Transverse colon (tissue), 4 donors: ENCODE measurements around the gene USP34. TPM values are rescaled to one million over a fixed set of nuclear protein-coding genes. Genes with fewer than 3 reads are reported as not detected.

Experiments
- DNase-seq: peaks from one replicate; pipeline ENCODE4 v3.0.0-alpha.2; 2019
- H3K27ac ChIP-seq, 4 donors: fragments of 200-600 bp; sonication (generic); 2 replicates each; pipeline ENCODE4 v1.5.1; 2016 to 2018; ENCODE audit warnings: inconsistent platforms in 4 of 4
- H3K27me3 ChIP-seq: fragments of 200-600 bp; sonication (generic); 2 replicates; pipeline ENCODE4 v1.5.1; 2017; ENCODE audit warnings: inconsistent platforms
- H3K36me3 ChIP-seq, 4 donors: fragments of 200-600 bp; sonication (generic); 2 replicates each; pipeline ENCODE4 v1.5.1; 2017 to 2019; ENCODE audit warnings: inconsistent platforms in 4 of 4
- H3K4me1 ChIP-seq, 4 donors: fragments of 200-600 bp; sonication (generic); 2 replicates each; pipeline ENCODE4 v1.5.1; 2017 to 2020; ENCODE audit warnings: inconsistent platforms in 4 of 4
- H3K4me3 ChIP-seq, 4 donors: fragments of 200-600 bp; sonication (generic); 1 replicate in 1 of 4; 2 replicates in 3 of 4; pipeline versions ENCODE4 v1.5.1 to v1.6.1; 2017 to 2019; ENCODE audit warnings: inconsistent platforms in 4 of 4
- H3K9me3 ChIP-seq, 2 donors: fragments of 200-600 bp; sonication (generic); 2 replicates each; pipeline ENCODE4 v1.5.1; 2017 to 2019; ENCODE audit warnings: inconsistent platforms in 2 of 2
- CTCF ChIP-seq, 5 experiments: fragments of 200-600 bp in 3 of 5; fragments of 450-650 bp in 2 of 5; sonication (generic) in 3 of 5; IDR thresholded peaks; 1 replicate in 2 of 5; 2 replicates in 3 of 5; pipeline ENCODE4 v1.5.1; 2016 to 2017; ENCODE audit warnings: antibody characterized with exemption in 5 of 5, inconsistent platforms in 3 of 5, mild to moderate bottlenecking in 2 of 5, moderate library complexity in 1 of 5
- EP300 ChIP-seq: sonication (generic); formaldehyde crosslinking; IDR thresholded peaks from one replicate; pipeline ENCODE4 v1.6.1; 2017; ENCODE audit warnings: antibody characterized with exemption, low read depth
- POLR2A ChIP-seq: fragments of 450-650 bp; IDR thresholded peaks from one replicate; pipeline ENCODE4 v1.6.1; 2016; ENCODE audit warnings: antibody characterized with exemption, mild to moderate bottlenecking, moderate library complexity
- POLR2AphosphoS5 ChIP-seq, 3 donors: sonication (generic); formaldehyde crosslinking; IDR thresholded peaks; one replicate each; pipeline ENCODE4 v1.6.1; 2016; ENCODE audit warnings: antibody characterized with exemption in 3 of 3
- WGBS, 2 donors: methylation state at CpG; one replicate each; pipeline ENCODE4 v1.1.5; 2018; ENCODE audit warnings: low coverage in 1 of 2; 5-methylcytosine and 5-hydroxymethylcytosine counted together
- in situ Hi-C, 4 donors: fragments of 200-750 bp; cut with MboI; loops; one replicate each; pipeline versions ENCODE4 v1.15.0 to v1.15.1; 2017; ENCODE audit warnings: low sequenced_read_pairs in 3 of 4, low pct_ligation_motif_present in 1 of 4, low pct_unique_long_range_greater_than_20kb in 1 of 4
- intact Hi-C: fragments of 100-400 bp; cut with DNase I; formaldehyde crosslinking; loops from one replicate; pipeline ENCODE4 v1.15.1; 2023; ENCODE audit warnings: low total_unique reads
- total RNA-seq, 4 donors: library from RNA; depleted of rRNA; stranded (reverse); fragments of >200 nt; gene quantifications; one replicate each; pipeline ENCODE4 v1.1.0, GENCODE V29; 2016

Gene USP34
- total RNA-seq, 4 donors from 2014 or later, result 103 to 181 (median 115) TPM

- no peak for TF ChIP-seq EP300
- no peak for TF ChIP-seq POLR2A
- TF ChIP-seq CTCF (IDR thresholded peaks at IDR 0.05), result no peak
- no peak for TF ChIP-seq POLR2AphosphoS5 (IDR thresholded peaks at IDR 0.05)
- intact Hi-C loops, result no loop called here
- Histone ChIP-seq H3K27me3 (no peaks in the 10 kb centered on the region), H3K36me3 (peaks cover 0 to 23% (median 11%) of the 10 kb centered on the region in 4 donors), H3K27ac (no peak overlapping the region), H3K9me3 (no peaks in the 10 kb centered on the region), H3K4me1 (no peaks in the 10 kb centered on the region), H3K4me3 (no peak overlapping the region)
- 96 to 97% methylated on average over 4 of the region's 4 CpGs for WGBS, 2 donors
- no peak for DNase-seq
- in situ Hi-C loops, result no loop called here
These were observed 202.6 kb downstream of the USP34 start for GRCh38 chr2:61268249-61268648.

- 81 to 93% methylated on average over 5 to 7 of the region's 7 CpGs for WGBS, 2 donors
- no peak for DNase-seq
These were observed 204.0 kb downstream of the USP34 start for GRCh38 chr2:61266632-61267505.

GRCh38 chr2:61263830-61264229 lies 207.1 kb downstream of the USP34 start:
- Histone ChIP-seq H3K4me1 (no peaks in the 10 kb centered on the region), H3K4me3 (no peak overlapping the region), H3K9me3 (no peaks in the 10 kb centered on the region), H3K27me3 (no peaks in the 10 kb centered on the region), H3K27ac (no peak overlapping the region), H3K36me3 (peaks cover 0 to 34% (median 13%) of the 10 kb centered on the region in 4 donors)
- WGBS, 2 donors, result 78 to 100% methylated on average over 2 of the region's 2 CpGs
- no peak for TF ChIP-seq EP300
- TF ChIP-seq CTCF (IDR thresholded peaks at IDR 0.05), result no peak
- intact Hi-C loops, result no loop called here
- no peak for DNase-seq
- in situ Hi-C loops, result no loop called here

More at GRCh38 chr2:61266632-61267505, 204.0 kb downstream of the USP34 start:
- Histone ChIP-seq H3K4me1 (no peaks in the 10 kb centered on the region), H3K27me3 (no peaks in the 10 kb centered on the region), H3K4me3 (no peak overlapping the region), H3K9me3 (no peaks in the 10 kb centered on the region), H3K36me3 (peaks cover 0 to 23% (median 11%) of the 10 kb centered on the region in 4 donors), H3K27ac (no peak overlapping the region)
- in situ Hi-C loops (no loop called here), intact Hi-C loops (no loop called here)
- TF ChIP-seq CTCF (IDR thresholded peaks at IDR 0.05), result no peak
- TF ChIP-seq EP300, result no peak
- TF ChIP-seq POLR2A, result no peak
- no peak for TF ChIP-seq POLR2AphosphoS5 (IDR thresholded peaks at IDR 0.05)

- no peak overlapping the region for H3K27ac ChIP-seq
- no peak for DNase-seq
- H3K4me1 ChIP-seq, result no peaks in the 10 kb centered on the region
- intact Hi-C loops (no loop called here), in situ Hi-C loops (no loop called here)
- no peaks in the 10 kb centered on the region for H3K27me3 ChIP-seq
- 73 to 86% methylated on average over 3 to 5 of the region's 5 CpGs for WGBS, 2 donors
- H3K36me3 ChIP-seq, result peaks cover 0 to 42% (median 18%) of the 10 kb centered on the region in 4 donors
- no peak overlapping the region for H3K4me3 ChIP-seq
- no peaks in the 10 kb centered on the region for H3K9me3 ChIP-seq
- no peak for TF ChIP-seq POLR2AphosphoS5 (IDR thresholded peaks at IDR 0.05)
- TF ChIP-seq CTCF (IDR thresholded peaks at IDR 0.05), result no peak
- no peak for TF ChIP-seq EP300
- TF ChIP-seq POLR2A, result no peak
These were observed 208.2 kb downstream of the USP34 start for GRCh38 chr2:61262699-61263098.
